Lower lobe of right lung (tissue), 2 donors: Measurements from ENCODE around the gene MACROH2A1. TPM values are rescaled to one million over a fixed set of nuclear protein-coding genes. Genes with fewer than 3 reads are reported as not detected.

Experiments
- ATAC-seq, 2 donors: fragments of 200-7000 bp; cut with Tn5 transposase; one replicate each; pipeline ENCODE4 v1.9.1; 2020 to 2022; ENCODE audit warnings: mild to moderate bottlenecking in 2 of 2, moderate library complexity in 2 of 2
- DNase-seq: peaks from one replicate; pipeline ENCODE4 v3.0.0-alpha.2; 2020
- H3K27ac ChIP-seq: fragments of 200-600 bp; one replicate; pipeline ENCODE4 v1.8.0; 2022
- H3K27me3 ChIP-seq: fragments of 200-600 bp; one replicate; pipeline ENCODE4 v1.8.0; 2022; ENCODE audit warnings: low read depth
- H3K36me3 ChIP-seq: fragments of 200-600 bp; one replicate; pipeline ENCODE4 v1.8.0; 2022; ENCODE audit warnings: mild to moderate bottlenecking
- H3K4me1 ChIP-seq: fragments of 200-600 bp; one replicate; pipeline ENCODE4 v1.8.0; 2022
- H3K4me3 ChIP-seq: fragments of 200-600 bp; one replicate; pipeline ENCODE4 v1.8.0; 2022; ENCODE audit warnings: mild to moderate bottlenecking
- H3K9me3 ChIP-seq: fragments of 200-600 bp; one replicate; pipeline ENCODE4 v1.8.0; 2022
- CTCF ChIP-seq: fragments of 200-600 bp; IDR thresholded peaks from one replicate; pipeline ENCODE4 v1.8.0; 2022; ENCODE audit warnings: antibody characterized with exemption, mild to moderate bottlenecking
- intact Hi-C: fragments of 100-400 bp; cut with DNase I; formaldehyde crosslinking; loops from one replicate; pipeline ENCODE4 v1.11.0; 2022
- total RNA-seq: library from RNA; stranded (reverse); fragmentation: NEBNext Ultra II Directional; extraction: Animal tissue kit (Norgen Biotek cat#: 25700); gene quantifications from one replicate; pipeline ENCODE4 v1.2.1, GENCODE V29; 2021
- donor health status: DM: no; HTN: yes; CAD: no; lungs with severe emphysema.

The MACROH2A1 gene
- total RNA-seq, 1 donor from 2014 or later: 258 TPM

- Histone ChIP-seq H3K27me3 (no peaks in the 10 kb centered on the region), H3K36me3 (peaks cover 83% of the 10 kb centered on the region), H3K4me1 (peaks cover 69% of the 10 kb centered on the region), H3K9me3 (no peaks in the 10 kb centered on the region), H3K27ac (peak overlapping the region; percentile 74), H3K4me3 (no peak overlapping the region)
- intact Hi-C loops: no loop called here
- no peak for TF ChIP-seq CTCF
- no peak for DNase-seq
- no peak for ATAC-seq
Measured at GRCh38 chr5:135385576-135385975, 13.5 kb downstream of the MACROH2A1 start.

- intact Hi-C loops: no loop called here
- ATAC-seq: no peak
- no peaks in the 10 kb centered on the region for H3K27me3 ChIP-seq
- H3K9me3 ChIP-seq: no peaks in the 10 kb centered on the region
- no peak overlapping the region for H3K27ac ChIP-seq
- no peak for TF ChIP-seq CTCF
- no peak for DNase-seq
- H3K4me1 ChIP-seq: peaks cover 63% of the 10 kb centered on the region
- H3K36me3 ChIP-seq: peaks cover 89% of the 10 kb centered on the region
- no peak overlapping the region for H3K4me3 ChIP-seq
Measured at GRCh38 chr5:135384898-135385297, 14.1 kb downstream of the MACROH2A1 start.

- ATAC-seq (no peak), DNase-seq (no peak)
- Histone ChIP-seq H3K4me3 (no peak overlapping the region), H3K27me3 (no peaks in the 10 kb centered on the region), H3K4me1 (peaks cover 64% of the 10 kb centered on the region), H3K36me3 (peaks cover 96% of the 10 kb centered on the region), H3K9me3 (no peaks in the 10 kb centered on the region), H3K27ac (no peak overlapping the region)
- intact Hi-C loops: no loop called here
- TF ChIP-seq CTCF: no peak
Measured at GRCh38 chr5:135383803-135384495, 15.1 kb downstream of the MACROH2A1 start.

- Histone ChIP-seq H3K36me3 (peaks cover 96% of the 10 kb centered on the region), H3K9me3 (no peaks in the 10 kb centered on the region), H3K4me3 (no peak overlapping the region), H3K4me1 (peaks cover 66% of the 10 kb centered on the region), H3K27me3 (no peaks in the 10 kb centered on the region), H3K27ac (no peak overlapping the region)
- no peak for ATAC-seq
- DNase-seq: no peak
- intact Hi-C loops: no loop called here
- no peak for TF ChIP-seq CTCF
Measured at GRCh38 chr5:135382981-135383380, 16.1 kb downstream of the MACROH2A1 start.

GRCh38 chr5:135382106-135382790 lies 16.8 kb downstream of the MACROH2A1 start:
- Histone ChIP-seq H3K4me1 (peaks cover 63% of the 10 kb centered on the region), H3K9me3 (no peaks in the 10 kb centered on the region), H3K36me3 (peaks cover 96% of the 10 kb centered on the region), H3K27ac (no peak overlapping the region), H3K27me3 (no peaks in the 10 kb centered on the region), H3K4me3 (no peak overlapping the region)
- no peak for DNase-seq
- TF ChIP-seq CTCF: no peak
- no peak for ATAC-seq
- intact Hi-C loops: no loop called here
